Epithelial cell of esophagus (primary cell): Measurements from ENCODE around the gene GSG1L2.

Source experiments
- DNase-seq: peaks from one replicate; pipeline ENCODE4 v3.0.0; 2010; ENCODE audit warnings: low read depth
- H3K4me3 ChIP-seq: 2 replicates; pipeline ENCODE4 v1.5.1; 2011; ENCODE audit warnings: mild to moderate bottlenecking, low read length, control low read depth
- CTCF ChIP-seq: IDR thresholded peaks from 2 replicates; pipeline ENCODE4 v1.5.1; 2011; ENCODE audit warnings: low read depth, mild to moderate bottlenecking, low read length, control low read depth, inconsistent platforms; ENCODE audit not compliant: insufficient read depth; ENCODE audit errors: missing control alignments

The GSG1L2 gene

GRCh38 chr17:9767432-9767991, 54.4 kb downstream of the GSG1L2 start:
- H3K4me3 ChIP-seq: no peak overlapping the region
- no peak for DNase-seq
- TF ChIP-seq CTCF: no peak

GRCh38 chr17:9766970-9767369, 54.9 kb downstream of the GSG1L2 start:
- TF ChIP-seq CTCF: no peak
- H3K4me3 ChIP-seq: no peak overlapping the region

GRCh38 chr17:9765322-9765721, 56.6 kb downstream of the GSG1L2 start:
- no peak for TF ChIP-seq CTCF
- peak; percentile 33 for DNase-seq
- H3K4me3 ChIP-seq: no peak overlapping the region

More at GRCh38 chr17:9766970-9767369, 54.9 kb downstream of the GSG1L2 start:
- DNase-seq: no peak

GRCh38 chr17:9763643-9764042, 58.2 kb downstream of the GSG1L2 start:
- DNase-seq: peak; percentile 15
- TF ChIP-seq CTCF: no peak
- no peak overlapping the region for H3K4me3 ChIP-seq

- TF ChIP-seq CTCF: no peak
- no peak overlapping the region for H3K4me3 ChIP-seq
- DNase-seq: peak; percentile 19
Observed at GRCh38 chr17:9760266-9760665, 61.6 kb downstream of the GSG1L2 start.

GRCh38 chr17:9755083-9755482, 66.8 kb downstream of the GSG1L2 start:
- H3K4me3 ChIP-seq: no peak overlapping the region
- TF ChIP-seq CTCF: no peak
- no peak for DNase-seq
